ENCODE results near the gene MYL11. TPM values are rescaled to one million over a fixed set of nuclear protein-coding genes. Genes with fewer than 3 reads are reported as not detected.
"Not testable (repeated sequence)": the region's sequence is repeated elsewhere in the genome, so short reads cannot be mapped to it uniquely, and the experiment has no call there.

MYL11 gene
- total and polyA plus RNA-seq, 4 donors, result 0.44 to 3.9 TPM; not detected in 2

DNA sequence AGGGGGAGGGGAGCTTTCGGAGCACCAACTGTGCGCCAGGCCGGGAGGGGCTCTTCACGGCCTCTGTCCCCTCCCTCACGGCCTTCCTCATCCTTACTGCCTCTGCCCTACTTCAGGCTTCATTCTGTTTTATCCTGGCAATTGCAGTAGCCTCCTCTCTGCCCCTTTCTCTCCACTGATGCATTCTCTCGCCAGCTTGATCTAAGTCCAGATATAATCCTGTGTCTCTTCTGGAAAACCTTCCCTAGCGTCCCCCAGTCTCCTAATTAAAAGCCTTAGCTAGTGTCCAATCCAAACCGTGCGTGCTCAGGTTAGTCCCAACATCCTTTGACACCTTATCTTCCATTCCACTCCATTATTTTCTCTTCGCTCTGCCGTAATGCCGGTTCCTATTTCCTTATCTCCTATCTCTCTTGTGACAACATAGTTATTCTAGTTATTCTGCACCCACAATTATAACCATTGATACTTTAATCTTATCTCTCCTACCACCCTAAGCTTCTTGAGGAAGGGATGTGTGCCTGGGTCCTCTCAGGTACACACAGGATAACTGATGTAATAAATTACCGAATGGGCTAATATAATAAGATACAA, 21.5 kb downstream of the MYL11 start:
- H3K27me3 ChIP-seq (ENCODE audit: control insufficient read depth in 3 of 3, insufficient read depth in 3 of 3, low read length in 2 of 3), result no peaks in the 10 kb centered on the region
- TF ChIP-seq, protein P1, sequence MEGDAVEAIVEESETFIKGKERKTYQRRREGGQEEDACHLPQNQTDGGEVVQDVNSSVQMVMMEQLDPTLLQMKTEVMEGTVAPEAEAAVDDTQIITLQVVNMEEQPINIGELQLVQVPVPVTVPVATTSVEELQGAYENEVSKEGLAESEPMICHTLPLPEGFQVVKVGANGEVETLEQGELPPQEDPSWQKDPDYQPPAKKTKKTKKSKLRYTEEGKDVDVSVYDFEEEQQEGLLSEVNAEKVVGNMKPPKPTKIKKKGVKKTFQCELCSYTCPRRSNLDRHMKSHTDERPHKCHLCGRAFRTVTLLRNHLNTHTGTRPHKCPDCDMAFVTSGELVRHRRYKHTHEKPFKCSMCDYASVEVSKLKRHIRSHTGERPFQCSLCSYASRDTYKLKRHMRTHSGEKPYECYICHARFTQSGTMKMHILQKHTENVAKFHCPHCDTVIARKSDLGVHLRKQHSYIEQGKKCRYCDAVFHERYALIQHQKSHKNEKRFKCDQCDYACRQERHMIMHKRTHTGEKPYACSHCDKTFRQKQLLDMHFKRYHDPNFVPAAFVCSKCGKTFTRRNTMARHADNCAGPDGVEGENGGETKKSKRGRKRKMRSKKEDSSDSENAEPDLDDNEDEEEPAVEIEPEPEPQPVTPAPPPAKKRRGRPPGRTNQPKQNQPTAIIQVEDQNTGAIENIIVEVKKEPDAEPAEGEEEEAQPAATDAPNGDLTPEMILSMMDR (IDR thresholded peaks at IDR 0.05; ENCODE audit: control extremely low read depth, extremely low read depth), result no peak
- H3K9me3 ChIP-seq (ENCODE audit: control insufficient read depth in 4 of 4, insufficient read depth in 3 of 4, low read length in 3 of 4), result no peaks in the 10 kb centered on the region
- H3K36me3 ChIP-seq (ENCODE audit: control insufficient read depth in 4 of 4, insufficient read depth in 4 of 4, low read length in 4 of 4), result peaks cover 0 to 12% (median 2%) of the 10 kb centered on the region in 4 donors
- no peak for DNase-seq
- WGBS, 2 donors, result 15 to 17% methylated on average over 13 of the region's 13 CpGs
- peak overlapping the region; percentile 71 to 95 for H3K27ac ChIP-seq (ENCODE audit: low read depth in 1 of 2, low read length in 1 of 2)
- peaks cover 0 to 27% (median 4%) of the 10 kb centered on the region in 5 donors for H3K4me1 ChIP-seq (ENCODE audit: control insufficient read depth in 5 of 5, insufficient read depth in 5 of 5, low read length in 5 of 5)
- peak overlapping the region; percentile 96 for H3K4me3 ChIP-seq
- ATAC-seq (ENCODE audit: insufficient read depth, low FRiP score), result no peak
- no peak overlapping the region for H3K9ac ChIP-seq (ENCODE audit: insufficient read depth in 1 of 2, low read length in 2 of 2)

DNA sequence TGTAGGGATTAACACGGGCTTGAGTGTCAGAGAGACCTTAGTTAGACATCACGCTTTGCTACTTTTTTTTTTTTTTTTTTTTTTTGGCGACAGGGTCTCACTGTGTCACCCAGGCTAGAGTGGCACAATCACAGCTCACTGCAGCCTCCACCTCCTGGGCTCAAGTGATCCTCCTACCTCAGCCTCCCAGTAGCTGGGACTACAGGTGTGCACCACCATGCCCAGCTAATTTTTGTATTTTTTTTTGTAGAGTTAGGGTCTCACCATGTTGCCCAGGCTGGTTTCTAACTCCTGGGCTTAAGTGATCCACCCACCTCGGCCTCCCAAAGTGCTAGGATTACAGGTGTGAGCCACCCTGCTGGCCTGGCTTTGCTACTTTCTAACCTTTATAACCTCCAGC, 22.0 kb downstream of the MYL11 start:
- H3K27me3 ChIP-seq (ENCODE audit: control insufficient read depth in 3 of 3, insufficient read depth in 3 of 3, low read length in 2 of 3); H3K9me3 ChIP-seq (ENCODE audit: control insufficient read depth in 4 of 4, insufficient read depth in 3 of 4, low read length in 3 of 4); H3K27ac ChIP-seq (ENCODE audit: low read depth in 1 of 2, low read length in 1 of 2); H3K9ac ChIP-seq (ENCODE audit: insufficient read depth in 1 of 2, low read length in 2 of 2); H3K4me3 ChIP-seq; DNase-seq; ATAC-seq (ENCODE audit: insufficient read depth, low FRiP score): not testable (repeated sequence)
- Histone ChIP-seq H3K36me3 (ENCODE audit: control insufficient read depth in 4 of 4, insufficient read depth in 4 of 4, low read length in 4 of 4) (peaks cover 0 to 12% (median 2%) of the 10 kb centered on the region in 4 donors), H3K4me1 (ENCODE audit: control insufficient read depth in 5 of 5, insufficient read depth in 5 of 5, low read length in 5 of 5) (peaks cover 0 to 28% (median 4%) of the 10 kb centered on the region in 5 donors)
- WGBS, 2 donors, result 78 to 84% methylated on average over 4 of the region's 4 CpGs

DNA sequence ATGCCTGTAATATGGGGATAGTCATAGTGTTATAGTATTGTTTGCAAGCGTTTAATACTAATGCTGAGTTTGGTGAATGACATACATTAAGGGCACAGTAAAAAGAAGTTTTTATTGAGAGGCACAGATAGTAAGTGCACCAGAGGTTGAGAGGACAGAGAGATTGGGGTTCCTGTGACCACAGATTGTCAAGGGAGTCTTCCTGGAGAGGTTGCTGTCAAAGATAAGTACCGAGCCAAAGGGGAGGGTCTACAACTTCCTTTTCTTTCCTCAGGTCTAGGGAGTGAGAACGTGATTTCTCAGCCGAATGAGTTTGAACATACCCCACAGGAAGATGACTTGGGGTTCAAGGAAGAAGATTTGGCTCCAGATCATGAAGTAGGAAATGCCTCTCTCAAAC, 22.5 kb downstream of the MYL11 start:
- H3K4me1 ChIP-seq (ENCODE audit: control insufficient read depth in 5 of 5, insufficient read depth in 5 of 5, low read length in 5 of 5), result peaks cover 0 to 28% (median 4%) of the 10 kb centered on the region in 5 donors
- H3K27ac ChIP-seq (ENCODE audit: low read depth in 1 of 2, low read length in 1 of 2), result no peak overlapping the region
- 50 to 67% methylated on average over 4 of the region's 4 CpGs for WGBS, 2 donors
- peaks cover 0 to 12% (median 2%) of the 10 kb centered on the region in 4 donors for H3K36me3 ChIP-seq (ENCODE audit: control insufficient read depth in 4 of 4, insufficient read depth in 4 of 4, low read length in 4 of 4)
- no peak overlapping the region for H3K9ac ChIP-seq (ENCODE audit: insufficient read depth in 1 of 2, low read length in 2 of 2)
- DNase-seq (no peak), ATAC-seq (ENCODE audit: insufficient read depth, low FRiP score) (no peak)
- TF ChIP-seq, protein P1 (IDR thresholded peaks at IDR 0.05; ENCODE audit: control extremely low read depth, extremely low read depth), result no peak
- H3K9me3 ChIP-seq (ENCODE audit: control insufficient read depth in 4 of 4, insufficient read depth in 3 of 4, low read length in 3 of 4), result no peaks in the 10 kb centered on the region
- no peak overlapping the region for H3K4me3 ChIP-seq
- H3K27me3 ChIP-seq (ENCODE audit: control insufficient read depth in 3 of 3, insufficient read depth in 3 of 3, low read length in 2 of 3), result no peaks in the 10 kb centered on the region

DNA sequence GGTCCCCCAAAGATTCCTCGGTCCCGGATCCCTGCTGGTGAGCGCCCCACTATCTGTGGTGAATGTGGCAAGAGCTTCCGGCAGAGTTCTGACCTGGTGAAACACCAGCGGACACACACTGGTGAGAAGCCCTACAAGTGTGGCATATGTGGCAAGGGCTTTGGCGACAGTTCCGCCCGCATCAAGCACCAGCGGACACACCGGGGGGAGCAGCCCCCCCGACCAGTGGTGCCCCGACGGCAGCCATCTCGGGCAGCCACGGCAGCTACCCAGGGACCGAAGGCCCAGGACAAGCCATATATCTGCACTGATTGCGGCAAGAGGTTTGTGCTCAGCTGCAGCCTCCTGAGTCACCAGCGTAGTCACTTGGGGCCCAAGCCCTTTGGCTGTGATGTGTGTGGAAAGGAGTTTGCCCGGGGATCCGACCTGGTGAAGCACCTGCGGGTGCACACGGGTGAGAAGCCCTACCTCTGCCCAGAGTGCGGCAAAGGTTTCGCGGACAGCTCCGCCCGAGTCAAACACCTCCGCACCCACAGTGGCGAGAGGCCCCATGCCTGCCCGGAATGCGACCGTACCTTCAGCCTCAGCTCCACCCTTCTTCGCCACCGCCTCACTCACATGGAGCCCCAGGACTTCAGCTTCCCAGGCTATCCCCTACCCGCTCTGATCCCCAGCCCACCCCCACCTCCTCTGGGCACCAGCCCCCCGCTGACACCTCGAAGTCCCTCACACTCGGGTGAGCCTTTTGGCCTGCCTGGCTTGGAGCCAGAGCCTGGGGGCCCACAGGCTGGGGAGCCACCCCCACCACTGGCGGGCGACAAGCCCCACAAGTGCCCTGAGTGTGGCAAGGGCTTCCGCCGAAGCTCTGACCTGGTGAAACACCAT, 23.4 kb downstream of the MYL11 start:
- H3K9me3 ChIP-seq (ENCODE audit: control insufficient read depth in 4 of 4, insufficient read depth in 3 of 4, low read length in 3 of 4), result no peaks in the 10 kb centered on the region
- H3K27ac ChIP-seq (ENCODE audit: low read depth in 1 of 2, low read length in 1 of 2), result no peak overlapping the region
- WGBS, 2 donors, result 87 to 90% methylated on average over 42 of the region's 42 CpGs
- no peak overlapping the region for H3K9ac ChIP-seq (ENCODE audit: insufficient read depth in 1 of 2, low read length in 2 of 2)
- H3K4me3 ChIP-seq, result no peak overlapping the region
- TF ChIP-seq, protein P1 (IDR thresholded peaks at IDR 0.05; ENCODE audit: control extremely low read depth, extremely low read depth), result no peak
- H3K27me3 ChIP-seq (ENCODE audit: control insufficient read depth in 3 of 3, insufficient read depth in 3 of 3, low read length in 2 of 3), result no peaks in the 10 kb centered on the region
- DNase-seq, result no peak
- H3K4me1 ChIP-seq (ENCODE audit: control insufficient read depth in 5 of 5, insufficient read depth in 5 of 5, low read length in 5 of 5), result peaks cover 0 to 28% (median 4%) of the 10 kb centered on the region in 5 donors
- ATAC-seq (ENCODE audit: insufficient read depth, low FRiP score), result no peak
- H3K36me3 ChIP-seq (ENCODE audit: control insufficient read depth in 4 of 4, insufficient read depth in 4 of 4, low read length in 4 of 4), result peaks cover 0 to 12% (median 2%) of the 10 kb centered on the region in 4 donors
